K562 (cell line): Measurements from ENCODE around the gene MAP7D1. TPM values are rescaled to one million over a fixed set of nuclear protein-coding genes. Genes with fewer than 3 reads are reported as not detected.

Experiments
- BCOR ChIP-seq: fragments of 450-650 bp; IDR thresholded peaks from 2 replicates; pipeline ENCODE4 v1.6.1; 2016
- CREB1 ChIP-seq, 2 experiments: sonication (generic) in 1 of 2; formaldehyde crosslinking in 1 of 2; IDR thresholded peaks; 2 replicates each; pipeline versions ENCODE4 v1.6.1 to v1.8.0; 2012 to 2022; ENCODE audit warnings: inconsistent platforms in 1 of 2, mild to moderate bottlenecking in 1 of 2, missing genetic modification reagents in 1 of 2, moderate library complexity in 1 of 2
- CXXC5 ChIP-seq: fragments of 250-450 bp; sonication (Bioruptor Pico); IDR thresholded peaks from 2 replicates; pipeline ENCODE4 v1.8.0; 2022; ENCODE audit warnings: inconsistent platforms, mild to moderate bottlenecking, moderate library complexity
- GATAD2A ChIP-seq: fragments of 450-650 bp; IDR thresholded peaks from 2 replicates; pipeline ENCODE4 v1.6.1; 2017
- KDM1A ChIP-seq, 2 experiments: fragments of 450-650 bp; IDR thresholded peaks; 2 replicates each; pipeline ENCODE4 v1.6.1; 2016; ENCODE audit warnings: mild to moderate bottlenecking in 2 of 2
- MAFF ChIP-seq: IDR thresholded peaks from 2 replicates; pipeline ENCODE4 v1.6.1; 2012; ENCODE audit warnings: low read length, improper control_type of control experiment
- RCOR1 ChIP-seq, 2 experiments: IDR thresholded peaks; 2 replicates each; pipeline ENCODE4 v1.6.1; 2012; ENCODE audit warnings: low read depth in 2 of 2, low read length in 2 of 2, borderline replicate concordance in 1 of 2, improper control_type of control experiment in 1 of 2
- TGIF2 ChIP-seq: sonication (generic); formaldehyde crosslinking; IDR thresholded peaks from 2 replicates; pipeline ENCODE4 v1.8.1; 2022; ENCODE audit warnings: mild to moderate bottlenecking, missing genetic modification reagents, moderate library complexity
- ZNF23 ChIP-seq: fragments of 250-450 bp; sonication (Bioruptor Pico); IDR thresholded peaks from 2 replicates; pipeline ENCODE4 v1.4.0; 2020; ENCODE audit warnings: mild to moderate bottlenecking
- ZNF3 ChIP-seq: fragments of 250-450 bp; sonication (Bioruptor Pico); IDR thresholded peaks from 2 replicates; pipeline ENCODE4 v1.5.0; 2021; ENCODE audit warnings: mild to moderate bottlenecking, moderate library complexity
- polyA plus RNA-seq, 8 experiments: library from polyadenylated mRNA; depleted of rRNA in 4 of 8; stranded (reverse) in 5 of 8; unstranded in 3 of 8; fragments of >200 nt; fragmentation: Nextera tagmentation in 2 of 8; fragmentation: Illumina TruSeq in 1 of 8; extraction: Ambion mirVana in 2 of 8; extraction: Trizol in 1 of 8; gene quantifications; 2 replicates each; pipeline versions ENCODE4 v1.2.1 to v1.2.3, GENCODE V29; 2011 to 2014; ENCODE audit warnings: inconsistent platforms in 1 of 8, missing spikeins in 1 of 8
- total RNA-seq, 7 experiments: library from RNA; depleted of rRNA in 6 of 7; stranded (reverse); fragments of >200 nt in 6 of 7; fragmentation: Illumina TruSeq in 2 of 7; extraction: Trizol in 2 of 7; gene quantifications; 2 replicates each; pipeline versions ENCODE4 v1.2.1 to v1.2.3, GENCODE V29; 2011 to 2021; ENCODE audit warnings: low replicate concordance in 1 of 7
- TF ChIP-seq, protein P1 (sequence below), 2 experiments: fragments of 450-650 bp; formaldehyde crosslinking in 1 of 2; IDR thresholded peaks; 2 replicates each; pipeline versions ENCODE4 v1.4.0 to v1.6.1; 2014 to 2020; ENCODE audit warnings: mild to moderate bottlenecking in 2 of 2, borderline replicate concordance in 1 of 2, low read depth in 1 of 2

MAP7D1 gene
- total and polyA plus RNA-seq, 9 of the 15 experiments (the other 6 are each of a cell fraction or from before 2014, with no cell fraction given): 3.6 to 108 (median 34.5) TPM

DNA sequence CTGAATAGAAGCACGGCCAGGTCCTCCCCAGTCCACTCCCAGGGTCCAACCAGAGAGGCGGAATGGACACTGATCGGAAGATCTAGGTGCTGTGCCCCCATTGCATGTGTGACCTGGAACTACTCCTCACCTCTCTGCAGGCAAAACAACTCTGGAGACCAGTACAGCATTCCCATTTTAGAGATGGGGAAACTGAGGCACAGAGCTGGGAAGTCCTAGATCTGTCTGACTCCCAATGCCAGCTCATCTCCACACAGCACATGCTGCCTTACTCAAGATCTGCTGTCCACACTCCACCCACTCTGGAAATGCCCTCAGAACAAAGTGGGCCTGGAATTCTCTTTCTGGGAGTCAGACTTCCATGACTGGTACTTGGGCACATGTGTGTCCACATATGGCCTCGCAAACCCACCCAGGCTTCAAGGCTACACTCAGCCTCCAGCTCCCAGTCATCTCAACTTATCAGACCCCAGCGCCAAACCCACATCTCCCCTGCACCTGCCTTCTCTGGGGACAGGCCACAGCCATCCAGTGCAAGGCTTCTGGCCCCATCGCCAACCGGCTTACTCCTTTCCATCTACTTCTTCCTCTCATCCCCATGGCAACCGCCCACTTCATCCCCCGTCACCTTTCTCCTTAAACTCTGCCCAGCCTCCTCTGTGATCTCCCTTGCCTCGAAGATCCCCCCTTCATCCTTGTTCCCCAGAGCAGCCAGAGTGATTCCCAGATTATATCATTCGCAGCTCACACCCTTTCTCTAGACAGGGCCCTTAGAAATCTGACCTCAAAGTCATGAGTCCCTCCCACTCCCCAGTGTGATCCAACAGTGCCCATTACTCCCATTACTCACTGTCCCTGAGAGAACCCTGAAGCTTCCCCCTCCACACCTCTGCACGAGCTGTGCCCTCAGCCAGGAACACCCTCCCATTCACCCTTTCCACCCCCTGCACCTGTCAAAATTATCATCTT, 33.6 kb upstream of the MAP7D1 start (continued):
- peak; percentile 65 for TF ChIP-seq BCOR
- TF ChIP-seq MAFF: no peak
- 0 out of 2 replicates have a peak, but pooled peaks have one; percentile 33 for TF ChIP-seq TGIF2
- TF ChIP-seq ZNF3 (CRISPR knock-in tag): no peak
- no peak for TF ChIP-seq ZNF23
- no peak for TF ChIP-seq CXXC5 (CRISPR knock-in tag)
- no peak for TF ChIP-seq CREB1 (IDR thresholded peaks at IDR 0.05)
- no peak for TF ChIP-seq CREB1 (CRISPR knock-in tag; IDR thresholded peaks at IDR 0.05)
- TF ChIP-seq GATAD2A: no peak
- TF ChIP-seq KDM1A (IDR thresholded peaks at IDR 0.05): peak; percentile 71 to 77; a peak in 3 of 4 replicates
- TF ChIP-seq RCOR1 (IDR thresholded peaks at IDR 0.05; ENCODE audit: borderline replicate concordance in 1 of 2, low read depth in 2 of 2, low read length in 2 of 2): peak in 1 of 2 experiments; percentile 43; a peak in 1 of 4 replicates
- TF ChIP-seq, protein P1, sequence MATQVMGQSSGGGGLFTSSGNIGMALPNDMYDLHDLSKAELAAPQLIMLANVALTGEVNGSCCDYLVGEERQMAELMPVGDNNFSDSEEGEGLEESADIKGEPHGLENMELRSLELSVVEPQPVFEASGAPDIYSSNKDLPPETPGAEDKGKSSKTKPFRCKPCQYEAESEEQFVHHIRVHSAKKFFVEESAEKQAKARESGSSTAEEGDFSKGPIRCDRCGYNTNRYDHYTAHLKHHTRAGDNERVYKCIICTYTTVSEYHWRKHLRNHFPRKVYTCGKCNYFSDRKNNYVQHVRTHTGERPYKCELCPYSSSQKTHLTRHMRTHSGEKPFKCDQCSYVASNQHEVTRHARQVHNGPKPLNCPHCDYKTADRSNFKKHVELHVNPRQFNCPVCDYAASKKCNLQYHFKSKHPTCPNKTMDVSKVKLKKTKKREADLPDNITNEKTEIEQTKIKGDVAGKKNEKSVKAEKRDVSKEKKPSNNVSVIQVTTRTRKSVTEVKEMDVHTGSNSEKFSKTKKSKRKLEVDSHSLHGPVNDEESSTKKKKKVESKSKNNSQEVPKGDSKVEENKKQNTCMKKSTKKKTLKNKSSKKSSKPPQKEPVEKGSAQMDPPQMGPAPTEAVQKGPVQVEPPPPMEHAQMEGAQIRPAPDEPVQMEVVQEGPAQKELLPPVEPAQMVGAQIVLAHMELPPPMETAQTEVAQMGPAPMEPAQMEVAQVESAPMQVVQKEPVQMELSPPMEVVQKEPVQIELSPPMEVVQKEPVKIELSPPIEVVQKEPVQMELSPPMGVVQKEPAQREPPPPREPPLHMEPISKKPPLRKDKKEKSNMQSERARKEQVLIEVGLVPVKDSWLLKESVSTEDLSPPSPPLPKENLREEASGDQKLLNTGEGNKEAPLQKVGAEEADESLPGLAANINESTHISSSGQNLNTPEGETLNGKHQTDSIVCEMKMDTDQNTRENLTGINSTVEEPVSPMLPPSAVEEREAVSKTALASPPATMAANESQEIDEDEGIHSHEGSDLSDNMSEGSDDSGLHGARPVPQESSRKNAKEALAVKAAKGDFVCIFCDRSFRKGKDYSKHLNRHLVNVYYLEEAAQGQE (IDR thresholded peaks at IDR 0.05; ENCODE audit: borderline replicate concordance): no peak
- TF ChIP-seq, protein P1 (CRISPR knock-in tag; IDR thresholded peaks at IDR 0.05; ENCODE audit: low read depth): no peak
- TF ChIP-seq, all 486 proteins: peak for 7
